ENCODE measurements around the gene PAOX. TPM values are rescaled to one million over a fixed set of nuclear protein-coding genes. Genes with fewer than 3 reads are reported as not detected.

PAOX gene
- total RNA-seq, 6 donors from 2014 or later, result 4.7 to 24.1 (median 10.3) TPM

GRCh38 chr10:133400624-133401424 is 21.8 kb downstream of the PAOX start:
- no peak overlapping the region for H3K4me3 ChIP-seq
- peak overlapping the region; percentile 6 to 65 (median 51) for H3K27ac ChIP-seq
- DNase-seq, result no peak
- ATAC-seq (ENCODE audit: low FRiP score in 2 of 2), result peak; percentile 29 to 47
- no peaks in the 10 kb centered on the region for H3K9me3 ChIP-seq
- 69 to 74% methylated on average over 10 of the region's 10 CpGs for WGBS, 2 donors
- no peaks in the 10 kb centered on the region for H3K27me3 ChIP-seq
- TF ChIP-seq EP300 (IDR thresholded peaks at IDR 0.05), result no peak
- TF ChIP-seq POLR2AphosphoS5 (IDR thresholded peaks at IDR 0.05), result no peak
- TF ChIP-seq POLR2A (IDR thresholded peaks at IDR 0.05), result no peak
- no peak for TF ChIP-seq CTCF (IDR thresholded peaks at IDR 0.05)
- H3K36me3 ChIP-seq, result peaks cover 8 to 88% (median 45%) of the 10 kb centered on the region in 4 donors
- peaks cover 0 to 12% (median 5%) of the 10 kb centered on the region in 4 donors for H3K4me1 ChIP-seq

GRCh38 chr10:133401500-133401899 is 22.4 kb downstream of the PAOX start:
- WGBS, 2 donors, result 97% methylated on average over 9 to 12 of the region's 12 CpGs
- no peak for TF ChIP-seq CTCF (IDR thresholded peaks at IDR 0.05)
- no peak for TF ChIP-seq POLR2AphosphoS5 (IDR thresholded peaks at IDR 0.05)
- no peak for TF ChIP-seq POLR2A (IDR thresholded peaks at IDR 0.05)
- no peak for TF ChIP-seq EP300 (IDR thresholded peaks at IDR 0.05)

GRCh38 chr10:133401981-133402725 is 23.1 kb downstream of the PAOX start:
- H3K27ac ChIP-seq, result no peak overlapping the region

More at GRCh38 chr10:133401500-133401899, 22.4 kb downstream of the PAOX start:
- Histone ChIP-seq H3K4me1 (peaks cover 0 to 10% (median 5%) of the 10 kb centered on the region in 4 donors), H3K27ac (peak overlapping the region in 3 of 4 donors; percentile 45 to 65 (median 57)), H3K9me3 (no peaks in the 10 kb centered on the region), H3K36me3 (peaks cover 9 to 88% (median 43%) of the 10 kb centered on the region in 4 donors), H3K27me3 (no peaks in the 10 kb centered on the region), H3K4me3 (no peak overlapping the region)
- ATAC-seq (ENCODE audit: low FRiP score in 2 of 2) (peak in 1 of 2 donors; percentile 52), DNase-seq (peak in 1 of 2 donors; percentile 58)

GRCh38 chr10:133403359-133403758 is 24.3 kb downstream of the PAOX start:
- 87 to 89% methylated on average over 16 of the region's 16 CpGs for WGBS, 2 donors
- Histone ChIP-seq H3K27me3 (no peaks in the 10 kb centered on the region), H3K9me3 (no peaks in the 10 kb centered on the region), H3K4me1 (peaks cover 0 to 10% (median 5%) of the 10 kb centered on the region in 4 donors), H3K27ac (no peak overlapping the region), H3K36me3 (peaks cover 14 to 87% (median 42%) of the 10 kb centered on the region in 4 donors), H3K4me3 (no peak overlapping the region)
- ATAC-seq (ENCODE audit: low FRiP score in 2 of 2) (no peak), DNase-seq (no peak)
- no peak for TF ChIP-seq POLR2AphosphoS5 (IDR thresholded peaks at IDR 0.05)
- no peak for TF ChIP-seq CTCF (IDR thresholded peaks at IDR 0.05)
- TF ChIP-seq POLR2A (IDR thresholded peaks at IDR 0.05), result no peak
- no peak for TF ChIP-seq EP300 (IDR thresholded peaks at IDR 0.05)

More at GRCh38 chr10:133401981-133402725, 23.1 kb downstream of the PAOX start:
- 97 to 98% methylated on average over 14 to 20 of the region's 21 CpGs for WGBS, 2 donors
- ATAC-seq (ENCODE audit: low FRiP score in 2 of 2) (peak in 1 of 2 donors; percentile 21), DNase-seq (peak in 1 of 2 donors; percentile 62)
- Histone ChIP-seq H3K9me3 (no peaks in the 10 kb centered on the region), H3K36me3 (peaks cover 9 to 88% (median 43%) of the 10 kb centered on the region in 4 donors), H3K27me3 (no peaks in the 10 kb centered on the region), H3K4me1 (peaks cover 0 to 10% (median 5%) of the 10 kb centered on the region in 4 donors), H3K4me3 (no peak overlapping the region)
- no peak for TF ChIP-seq POLR2AphosphoS5 (IDR thresholded peaks at IDR 0.05)

- H3K9me3 ChIP-seq, result no peaks in the 10 kb centered on the region
- no peak overlapping the region for H3K4me3 ChIP-seq
- no peaks in the 10 kb centered on the region for H3K27me3 ChIP-seq
- peaks cover 0 to 10% (median 5%) of the 10 kb centered on the region in 4 donors for H3K4me1 ChIP-seq
- peaks cover 14 to 85% (median 38%) of the 10 kb centered on the region in 4 donors for H3K36me3 ChIP-seq
- 92 to 94% methylated on average over 5 of the region's 5 CpGs for WGBS, 2 donors
- ATAC-seq (ENCODE audit: low FRiP score in 2 of 2), result no peak
- DNase-seq, result no peak
- TF ChIP-seq CTCF (IDR thresholded peaks at IDR 0.05) (no peak), POLR2AphosphoS5 (IDR thresholded peaks at IDR 0.05) (no peak), EP300 (IDR thresholded peaks at IDR 0.05) (no peak), POLR2A (IDR thresholded peaks at IDR 0.05) (no peak)
- H3K27ac ChIP-seq, result no peak overlapping the region
These were observed 24.7 kb downstream of the PAOX start for GRCh38 chr10:133403784-133404183.
